Karpas-422 (cell line): ENCODE measurements around the gene FARS2. TPM values are rescaled to one million over a fixed set of nuclear protein-coding genes. Genes with fewer than 3 reads are reported as not detected.

ENCODE experiments used
- DNase-seq: peaks from one replicate; pipeline ENCODE4 v3.0.0-alpha.2; 2015
- H2AFZ ChIP-seq: fragments of 200-600 bp; sonication (generic); 2 replicates; pipeline ENCODE4 v1.6.1; 2014; ENCODE audit warnings: antibody characterized with exemption, low read length, mixed read lengths
- H3K27ac ChIP-seq: fragments of 200-600 bp; sonication (generic); 2 replicates; pipeline ENCODE4 v1.5.1; 2014; ENCODE audit warnings: mild to moderate bottlenecking, low read length, moderate library complexity
- H3K27me3 ChIP-seq: fragments of 200-600 bp; sonication (generic); 2 replicates; pipeline ENCODE4 v1.6.1; 2014; ENCODE audit warnings: low read length, mixed read lengths
- H3K36me3 ChIP-seq: fragments of 200-600 bp; sonication (generic); 2 replicates; pipeline ENCODE4 v1.6.1; 2014; ENCODE audit warnings: low read length, mixed read lengths; ENCODE audit not compliant: insufficient read depth
- H3K4me1 ChIP-seq: fragments of 200-600 bp; sonication (generic); 2 replicates; pipeline ENCODE4 v1.6.1; 2014; ENCODE audit warnings: mild to moderate bottlenecking, low read length, mixed read lengths
- H3K4me2 ChIP-seq: fragments of 200-600 bp; sonication (generic); 2 replicates; pipeline ENCODE4 v1.6.1; 2014; ENCODE audit warnings: low read length, low read depth, mild to moderate bottlenecking; ENCODE audit not compliant: poor library complexity, severe bottlenecking
- H3K4me3 ChIP-seq: fragments of 200-600 bp; sonication (generic); 2 replicates; pipeline ENCODE4 v1.5.1; 2014; ENCODE audit warnings: mild to moderate bottlenecking, antibody characterized with exemption, low read length, mixed read lengths
- H3K79me2 ChIP-seq: fragments of 200-600 bp; sonication (generic); 2 replicates; pipeline ENCODE4 v1.6.1; 2014; ENCODE audit warnings: mild to moderate bottlenecking, low read length, mixed read lengths
- H3K9ac ChIP-seq: fragments of 200-600 bp; sonication (generic); 2 replicates; pipeline ENCODE4 v1.6.0; 2014; ENCODE audit warnings: low read length
- H3K9me2 ChIP-seq: fragments of 200-600 bp; sonication (generic), shearing (Covaris generic); replicated peaks from 2 replicates; pipeline ENCODE4 v1.6.0; 2014; ENCODE audit warnings: mild to moderate bottlenecking, low read length, moderate library complexity; ENCODE audit not compliant: insufficient read depth
- H3K9me3 ChIP-seq: fragments of 300-700, 200-600 bp; sonication (generic); 2 replicates; pipeline ENCODE4 v1.6.1; 2014; ENCODE audit warnings: low read length, mixed read lengths
- H4K20me1 ChIP-seq: fragments of 200-600 bp; sonication (generic); 2 replicates; pipeline ENCODE4 v1.6.1; 2014; ENCODE audit warnings: mild to moderate bottlenecking, antibody characterized with exemption, low read length, low read depth; ENCODE audit not compliant: insufficient read depth
- total RNA-seq: library from RNA; depleted of rRNA; stranded (reverse); fragments of >200 nt; shearing (Covaris generic); gene quantifications from 2 replicates; pipeline ENCODE4 v1.2.3, GENCODE V29; 2014; ENCODE audit warnings: low replicate concordance

FARS2 gene
- total RNA-seq, 1 experiment from 2014 or later, result 9.0 TPM

DNA sequence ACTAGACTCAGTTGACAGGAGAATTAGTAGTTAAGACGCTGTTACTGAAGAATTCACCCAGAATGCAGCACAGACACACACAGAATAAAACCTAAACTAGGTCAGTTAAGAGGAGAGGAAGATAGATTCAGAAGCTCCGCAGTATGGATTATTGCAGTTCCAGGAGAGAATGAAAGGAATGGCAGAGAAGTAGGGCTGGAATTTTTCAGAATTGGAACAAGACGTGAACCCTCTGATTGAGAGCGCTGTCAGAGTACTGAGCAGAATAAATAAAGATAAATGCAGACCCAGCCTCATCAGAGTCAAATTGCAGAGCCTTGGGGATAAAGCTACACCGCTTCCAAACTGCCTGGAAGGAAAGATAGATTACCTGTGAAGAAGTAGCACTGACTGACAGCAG, 344.6 kb downstream of the FARS2 start:
- H3K9me3 ChIP-seq, result no peaks in the 10 kb centered on the region
- H3K27me3 ChIP-seq, result no peaks in the 10 kb centered on the region
- H3K9ac ChIP-seq, result no peak overlapping the region
- H3K79me2 ChIP-seq, result no peaks in the 10 kb centered on the region
- H4K20me1 ChIP-seq, result no peaks in the 10 kb centered on the region
- no peak overlapping the region for H3K4me3 ChIP-seq
- no peaks in the 10 kb centered on the region for H3K36me3 ChIP-seq
- no peaks in the 10 kb centered on the region for H3K9me2 ChIP-seq
- H3K4me1 ChIP-seq, result no peaks in the 10 kb centered on the region
- no peak overlapping the region for H3K4me2 ChIP-seq
- DNase-seq, result no peak
- H2AFZ ChIP-seq, result no peak overlapping the region
- no peak overlapping the region for H3K27ac ChIP-seq

DNA sequence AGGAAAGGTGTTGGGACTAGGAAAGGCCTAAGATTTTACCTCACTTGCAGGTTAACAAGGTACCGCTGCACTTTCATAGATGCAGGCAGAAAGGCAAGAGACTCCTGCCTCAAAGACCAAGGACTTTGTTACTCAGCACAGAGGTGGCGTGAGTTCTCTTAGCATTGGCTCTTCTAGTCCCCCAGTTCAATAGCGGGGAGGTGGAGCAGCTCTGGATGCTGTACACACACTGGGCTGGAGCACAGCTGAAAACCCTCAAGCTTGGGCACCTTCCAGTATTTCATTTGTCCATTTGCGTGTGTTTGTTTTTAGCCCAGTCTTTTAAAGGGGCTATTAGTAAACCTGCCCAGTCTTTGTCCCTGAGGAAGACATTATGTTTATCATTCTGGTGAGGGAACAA, 345.2 kb downstream of the FARS2 start:
- Histone ChIP-seq H3K9ac (no peak overlapping the region), H3K36me3 (no peaks in the 10 kb centered on the region), H3K79me2 (no peaks in the 10 kb centered on the region), H3K4me2 (no peak overlapping the region), H4K20me1 (no peaks in the 10 kb centered on the region), H3K27me3 (no peaks in the 10 kb centered on the region), H3K4me3 (no peak overlapping the region), H2AFZ (no peak overlapping the region), H3K27ac (no peak overlapping the region), H3K9me2 (no peaks in the 10 kb centered on the region), H3K9me3 (no peaks in the 10 kb centered on the region), H3K4me1 (no peaks in the 10 kb centered on the region)
- DNase-seq, result no peak

DNA sequence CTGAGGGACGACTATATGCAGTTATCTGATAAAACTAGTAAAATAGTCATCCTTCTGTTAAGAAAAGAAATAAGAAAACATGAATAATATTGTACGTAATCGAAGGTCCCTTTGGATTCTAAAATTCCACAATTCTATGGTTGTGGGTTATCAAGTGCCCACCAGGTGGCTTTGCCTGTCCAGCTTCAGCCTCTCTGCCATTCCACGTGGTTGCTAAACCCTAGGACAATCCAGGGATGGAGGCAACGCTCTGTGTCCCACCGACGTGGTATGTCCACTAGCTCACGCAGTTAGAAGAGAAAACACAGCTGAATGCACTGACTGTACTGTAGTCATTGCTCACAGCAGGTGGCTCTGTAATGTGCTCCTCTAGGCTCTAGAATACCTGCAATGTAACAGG, 349.3 kb downstream of the FARS2 start:
- DNase-seq, result no peak
- no peaks in the 10 kb centered on the region for H3K27me3 ChIP-seq
- peaks cover 19% of the 10 kb centered on the region for H3K4me1 ChIP-seq
- no peak overlapping the region for H3K4me3 ChIP-seq
- H4K20me1 ChIP-seq, result no peaks in the 10 kb centered on the region
- H2AFZ ChIP-seq, result no peak overlapping the region
- H3K4me2 ChIP-seq, result no peak overlapping the region
- no peaks in the 10 kb centered on the region for H3K9me2 ChIP-seq
- no peak overlapping the region for H3K9ac ChIP-seq
- H3K9me3 ChIP-seq, result no peaks in the 10 kb centered on the region
- no peak overlapping the region for H3K27ac ChIP-seq
- no peaks in the 10 kb centered on the region for H3K36me3 ChIP-seq
- no peaks in the 10 kb centered on the region for H3K79me2 ChIP-seq

DNA sequence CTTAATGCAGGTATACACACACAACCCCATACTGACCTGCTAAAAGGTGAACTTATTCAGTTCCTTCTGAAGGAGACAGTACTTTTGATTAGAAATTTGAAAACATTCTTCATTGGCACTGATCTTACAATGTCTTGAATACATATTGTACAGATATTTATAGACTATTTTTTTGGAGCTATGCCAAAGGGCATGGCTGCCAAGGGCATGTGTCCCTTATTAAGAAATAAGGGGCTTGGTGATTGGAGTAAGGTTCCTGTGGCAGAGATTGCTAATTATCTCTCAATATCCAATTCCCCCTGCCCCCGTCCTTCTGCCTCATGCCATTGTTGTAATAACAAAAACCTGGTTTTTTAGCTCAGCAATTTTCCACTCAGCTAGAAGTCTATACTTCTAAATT, 355.9 kb downstream of the FARS2 start:
- H3K4me3 ChIP-seq, result no peak overlapping the region
- H3K9me3 ChIP-seq, result no peaks in the 10 kb centered on the region
- H3K36me3 ChIP-seq, result no peaks in the 10 kb centered on the region
- no peak overlapping the region for H3K9ac ChIP-seq
- H3K27ac ChIP-seq, result no peak overlapping the region
- H2AFZ ChIP-seq, result no peak overlapping the region
- DNase-seq, result peak; percentile 41
- peaks cover 5% of the 10 kb centered on the region; the same call in 1 of the 2 replicates for H4K20me1 ChIP-seq
- H3K9me2 ChIP-seq, result no peaks in the 10 kb centered on the region
- no peaks in the 10 kb centered on the region for H3K79me2 ChIP-seq
- H3K4me1 ChIP-seq, result peaks cover 19% of the 10 kb centered on the region
- no peaks in the 10 kb centered on the region for H3K27me3 ChIP-seq
- no peak overlapping the region for H3K4me2 ChIP-seq

DNA sequence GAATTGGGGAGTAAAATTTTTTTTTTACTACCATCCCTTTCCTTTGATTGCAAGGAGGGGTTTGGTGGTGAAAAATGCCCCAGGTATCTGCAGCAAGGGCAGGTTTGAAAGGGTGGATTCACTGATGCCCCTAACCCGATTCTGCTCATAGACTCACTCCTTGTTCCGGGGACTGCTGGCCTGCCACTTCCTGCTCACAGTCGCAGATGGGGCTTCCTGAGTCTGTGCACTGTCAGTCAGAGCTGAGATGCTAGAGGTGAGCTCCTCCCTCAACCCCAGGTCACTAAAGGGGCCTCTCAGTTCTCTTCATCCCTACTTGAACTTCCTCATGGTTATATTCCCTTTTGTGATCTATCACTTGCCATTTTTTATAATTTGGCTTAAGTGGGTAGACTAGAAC, 357.9 kb downstream of the FARS2 start:
- no peak overlapping the region for H2AFZ ChIP-seq
- H4K20me1 ChIP-seq, result peaks cover 5% of the 10 kb centered on the region; the same call in 1 of the 2 replicates
- H3K9me3 ChIP-seq, result no peaks in the 10 kb centered on the region
- H3K79me2 ChIP-seq, result no peaks in the 10 kb centered on the region
- no peak overlapping the region for H3K4me3 ChIP-seq
- no peaks in the 10 kb centered on the region for H3K27me3 ChIP-seq
- peaks cover 13% of the 10 kb centered on the region for H3K4me1 ChIP-seq
- no peak for DNase-seq
- no peak overlapping the region for H3K27ac ChIP-seq
- no peaks in the 10 kb centered on the region for H3K36me3 ChIP-seq
- H3K9ac ChIP-seq, result no peak overlapping the region
- no peaks in the 10 kb centered on the region for H3K9me2 ChIP-seq
- H3K4me2 ChIP-seq, result no peak overlapping the region

DNA sequence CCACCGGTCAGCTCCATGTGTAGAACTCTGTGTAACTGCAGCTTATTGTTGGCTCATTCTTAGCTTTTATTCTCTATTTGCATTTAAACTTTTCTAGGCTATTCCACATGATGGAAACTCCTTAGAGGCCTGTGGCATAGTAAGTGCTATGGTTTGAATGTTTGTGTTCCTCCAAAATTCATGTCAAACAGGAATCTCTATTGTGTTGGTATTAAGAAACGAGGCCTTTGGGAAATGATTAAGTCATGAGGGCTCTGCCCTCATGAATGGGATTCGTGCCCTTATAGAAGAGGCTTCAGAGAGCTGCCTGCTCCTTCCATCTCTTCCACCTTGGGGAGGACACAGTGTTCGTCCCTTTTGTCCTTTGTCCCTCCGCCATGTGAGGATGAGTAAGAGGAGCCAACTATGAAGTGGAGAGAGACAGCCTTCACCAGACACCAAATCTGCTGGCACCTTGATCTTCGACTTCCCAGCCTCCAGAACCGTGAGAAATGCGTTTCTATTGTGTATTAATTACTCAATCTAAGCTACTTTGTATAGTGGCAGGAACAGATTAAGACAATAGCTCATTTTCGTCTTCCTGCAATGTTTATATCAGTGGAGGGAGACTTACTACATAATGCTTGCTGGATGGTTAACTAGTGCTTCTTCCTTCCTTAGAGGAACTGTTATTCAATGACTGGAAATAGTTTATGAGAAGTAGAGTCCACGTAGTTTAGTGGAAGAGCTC, 361.1 kb downstream of the FARS2 start:
- Histone ChIP-seq H3K9me2 (no peaks in the 10 kb centered on the region), H3K27ac (no peak overlapping the region), H3K4me3 (no peak overlapping the region), H3K79me2 (no peaks in the 10 kb centered on the region), H3K9me3 (no peaks in the 10 kb centered on the region), H2AFZ (no peak overlapping the region), H3K4me1 (peaks cover 15% of the 10 kb centered on the region), H3K4me2 (no peak overlapping the region), H4K20me1 (peaks cover 5% of the 10 kb centered on the region; the same call in 1 of the 2 replicates), H3K27me3 (no peaks in the 10 kb centered on the region), H3K36me3 (no peaks in the 10 kb centered on the region), H3K9ac (no peak overlapping the region)
- no peak for DNase-seq

DNA sequence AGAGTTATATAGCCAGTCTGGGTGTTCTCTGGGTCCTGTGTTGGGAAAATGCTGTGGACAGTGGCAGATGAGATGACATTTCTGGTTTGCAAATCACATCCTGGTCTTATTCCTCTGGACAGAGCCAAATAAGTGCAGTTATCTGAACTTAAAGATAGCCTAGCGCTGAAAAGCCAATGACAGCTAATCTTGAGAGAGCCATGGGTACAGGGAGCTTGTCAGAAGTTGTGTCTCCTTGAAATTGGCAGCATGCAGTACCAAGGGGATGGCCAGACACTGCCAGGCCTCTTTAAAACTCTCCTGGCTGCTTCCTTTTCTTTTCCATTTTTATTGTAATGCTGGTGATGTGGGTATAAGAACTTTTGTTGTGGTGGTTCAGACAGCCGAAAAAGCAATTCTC, 362.5 kb downstream of the FARS2 start:
- Histone ChIP-seq H3K4me3 (no peak overlapping the region), H3K27ac (no peak overlapping the region), H4K20me1 (peaks cover 5% of the 10 kb centered on the region; the same call in 1 of the 2 replicates), H3K9me3 (no peaks in the 10 kb centered on the region), H3K36me3 (no peaks in the 10 kb centered on the region), H2AFZ (no peak overlapping the region), H3K4me1 (peaks cover 28% of the 10 kb centered on the region), H3K9ac (no peak overlapping the region), H3K9me2 (no peaks in the 10 kb centered on the region), H3K27me3 (no peaks in the 10 kb centered on the region), H3K4me2 (no peak overlapping the region), H3K79me2 (no peaks in the 10 kb centered on the region)
- DNase-seq, result no peak

DNA sequence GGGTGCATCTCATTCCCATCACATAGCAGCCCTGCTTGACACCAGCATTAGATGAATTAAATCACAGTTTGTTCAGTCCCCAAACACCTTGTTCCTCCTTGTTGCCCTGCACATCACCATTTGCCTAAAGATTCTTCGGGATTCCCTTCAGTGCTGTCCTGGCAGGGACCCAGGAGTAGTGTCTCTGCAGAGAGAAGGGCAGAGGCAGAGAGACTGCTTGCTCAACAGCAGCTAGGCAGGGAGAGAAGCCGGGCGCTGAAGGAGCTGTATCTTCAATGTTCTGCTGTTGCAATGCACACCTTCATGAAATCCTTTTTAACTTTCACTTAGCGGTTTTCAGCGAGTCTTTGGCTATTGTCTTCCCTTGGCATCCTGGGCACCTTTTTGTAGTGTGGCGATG, 362.9 kb downstream of the FARS2 start:
- H3K79me2 ChIP-seq, result no peaks in the 10 kb centered on the region
- H3K4me3 ChIP-seq, result no peak overlapping the region
- peaks cover 5% of the 10 kb centered on the region; the same call in 1 of the 2 replicates for H4K20me1 ChIP-seq
- H3K27ac ChIP-seq, result no peak overlapping the region
- H3K9ac ChIP-seq, result no peak overlapping the region
- no peaks in the 10 kb centered on the region for H3K9me3 ChIP-seq
- DNase-seq, result no peak
- H3K27me3 ChIP-seq, result no peaks in the 10 kb centered on the region
- no peak overlapping the region for H3K4me2 ChIP-seq
- no peaks in the 10 kb centered on the region for H3K9me2 ChIP-seq
- H3K4me1 ChIP-seq, result peaks cover 33% of the 10 kb centered on the region
- no peak overlapping the region for H2AFZ ChIP-seq
- no peaks in the 10 kb centered on the region for H3K36me3 ChIP-seq
